ENCODE data around the gene BMP3. TPM values are rescaled to one million over a fixed set of nuclear protein-coding genes. Genes with fewer than 3 reads are reported as not detected.

Gene BMP3
- polyA plus RNA-seq, 3 donors: not detected

DNA sequence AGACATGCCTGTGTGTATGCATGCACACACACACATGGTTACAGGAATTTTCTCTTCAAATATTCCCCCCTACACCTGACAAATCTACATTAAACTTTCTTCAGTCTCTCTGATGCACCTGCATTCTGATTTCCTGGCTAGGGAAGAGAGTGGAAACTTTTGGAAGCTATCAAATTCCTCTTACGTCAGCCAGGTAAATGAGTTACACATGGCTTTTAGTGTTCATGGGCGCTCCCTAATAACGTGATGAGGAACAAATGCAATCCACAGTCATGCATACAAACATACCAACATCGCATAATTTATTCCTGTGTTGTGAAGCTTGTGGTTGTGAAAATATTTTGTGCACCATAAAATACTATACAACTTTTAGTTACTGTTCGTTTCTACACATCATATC, 34.9 kb downstream of the BMP3 start:
- no peak overlapping the region for H3K4me3 Mint-ChIP-seq
- no peaks in the 10 kb centered on the region for H3K36me3 ChIP-seq (replicated peaks in 1 of 2; ENCODE audit: control insufficient read depth in 1 of 2, insufficient read depth in 2 of 2, low read length in 2 of 2)
- H3K4me2 ChIP-seq (replicated peaks; ENCODE audit: extremely low read depth, low read length, poor library complexity, severe bottlenecking): no peak overlapping the region
- no peaks in the 10 kb centered on the region for H3K9me3 Mint-ChIP-seq
- intact Hi-C loops (cut with micrococcal nuclease): no loop called here
- H3K27me3 Mint-ChIP-seq (ENCODE audit: low read depth in 3 of 3): no peaks in the 10 kb centered on the region
- no peaks in the 10 kb centered on the region for H3K4me1 ChIP-seq (ENCODE audit: control insufficient read depth in 1 of 2, insufficient read depth in 2 of 2, low read length in 2 of 2)
- H3K27me3 ChIP-seq (ENCODE audit: control insufficient read depth in 2 of 2, insufficient read depth in 2 of 2, low read length in 2 of 2): no peaks in the 10 kb centered on the region
- no peak overlapping the region for H3K27ac Mint-ChIP-seq
- H4K20me1 ChIP-seq (ENCODE audit: insufficient read depth, low read length): no peaks in the 10 kb centered on the region
- H3K36me3 Mint-ChIP-seq: no peaks in the 10 kb centered on the region
- DNase-seq: no peak
- no peak overlapping the region for H3K9ac ChIP-seq (ENCODE audit: insufficient read depth, low read length, poor library complexity, severe bottlenecking)
- H2AFZ ChIP-seq (ENCODE audit: insufficient read depth, low read depth, low read length, poor library complexity, severe bottlenecking): no peak overlapping the region
- no peaks in the 10 kb centered on the region for H3K9me3 ChIP-seq (replicated peaks in 1 of 2; ENCODE audit: control insufficient read depth in 1 of 2, insufficient read depth in 1 of 2, low read length in 2 of 2)
- H3K4me1 Mint-ChIP-seq: peaks cover 4% of the 10 kb centered on the region
- H3K79me2 ChIP-seq (ENCODE audit: insufficient read depth, low read length): no peaks in the 10 kb centered on the region
- 71% methylated on average over 1 of the region's 5 CpGs for WGBS (ENCODE audit: insufficient coverage)
- no peak overlapping the region for H3K27ac ChIP-seq (ENCODE audit: low read depth in 1 of 2, low read length in 2 of 2)
- no peak overlapping the region for H3K4me3 ChIP-seq (replicated peaks in 1 of 3; ENCODE audit: low read depth in 2 of 3, low read length in 3 of 3)
- TF ChIP-seq, protein P1, sequence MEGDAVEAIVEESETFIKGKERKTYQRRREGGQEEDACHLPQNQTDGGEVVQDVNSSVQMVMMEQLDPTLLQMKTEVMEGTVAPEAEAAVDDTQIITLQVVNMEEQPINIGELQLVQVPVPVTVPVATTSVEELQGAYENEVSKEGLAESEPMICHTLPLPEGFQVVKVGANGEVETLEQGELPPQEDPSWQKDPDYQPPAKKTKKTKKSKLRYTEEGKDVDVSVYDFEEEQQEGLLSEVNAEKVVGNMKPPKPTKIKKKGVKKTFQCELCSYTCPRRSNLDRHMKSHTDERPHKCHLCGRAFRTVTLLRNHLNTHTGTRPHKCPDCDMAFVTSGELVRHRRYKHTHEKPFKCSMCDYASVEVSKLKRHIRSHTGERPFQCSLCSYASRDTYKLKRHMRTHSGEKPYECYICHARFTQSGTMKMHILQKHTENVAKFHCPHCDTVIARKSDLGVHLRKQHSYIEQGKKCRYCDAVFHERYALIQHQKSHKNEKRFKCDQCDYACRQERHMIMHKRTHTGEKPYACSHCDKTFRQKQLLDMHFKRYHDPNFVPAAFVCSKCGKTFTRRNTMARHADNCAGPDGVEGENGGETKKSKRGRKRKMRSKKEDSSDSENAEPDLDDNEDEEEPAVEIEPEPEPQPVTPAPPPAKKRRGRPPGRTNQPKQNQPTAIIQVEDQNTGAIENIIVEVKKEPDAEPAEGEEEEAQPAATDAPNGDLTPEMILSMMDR (IDR thresholded peaks at IDR 0.05): no peak

DNA sequence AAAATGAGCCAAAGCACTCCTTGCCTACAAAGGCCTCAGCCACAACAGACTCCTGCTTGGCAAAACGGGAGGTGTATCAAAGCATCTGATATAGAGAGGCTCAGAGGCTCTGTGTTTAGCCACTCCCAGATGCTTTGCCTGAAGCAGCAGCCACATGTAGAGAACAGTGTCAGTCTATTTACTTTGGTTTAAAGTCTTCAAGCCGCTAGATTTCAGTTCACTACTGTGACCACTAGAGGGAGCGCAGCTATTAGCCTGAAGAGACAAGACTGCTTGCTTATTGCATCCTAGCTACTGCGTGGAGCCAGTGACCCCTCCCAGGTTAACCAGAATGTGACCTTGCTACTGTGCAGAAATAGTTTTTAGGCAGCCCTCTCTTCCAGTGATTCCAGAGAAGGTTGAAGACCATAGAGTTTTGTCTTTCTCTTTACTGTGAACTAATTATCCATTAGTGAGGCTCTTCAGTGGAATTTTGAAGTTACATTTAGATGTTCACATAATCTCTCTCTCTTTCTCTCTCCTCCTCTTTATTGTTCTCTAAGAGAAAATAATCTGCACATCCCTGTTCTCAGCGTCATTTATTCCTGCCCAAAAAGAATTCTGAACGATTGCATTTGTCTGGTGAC, 39.3 kb downstream of the BMP3 start:
- H3K36me3 Mint-ChIP-seq: no peaks in the 10 kb centered on the region
- Histone ChIP-seq H3K9ac (ENCODE audit: insufficient read depth, low read length, poor library complexity, severe bottlenecking) (no peak overlapping the region), H3K4me1 (ENCODE audit: control insufficient read depth in 1 of 2, insufficient read depth in 2 of 2, low read length in 2 of 2) (no peaks in the 10 kb centered on the region), H3K36me3 (replicated peaks in 1 of 2; ENCODE audit: control insufficient read depth in 1 of 2, insufficient read depth in 2 of 2, low read length in 2 of 2) (no peaks in the 10 kb centered on the region), H4K20me1 (ENCODE audit: insufficient read depth, low read length) (no peaks in the 10 kb centered on the region), H2AFZ (ENCODE audit: insufficient read depth, low read depth, low read length, poor library complexity, severe bottlenecking) (no peak overlapping the region), H3K27me3 (ENCODE audit: control insufficient read depth in 2 of 2, insufficient read depth in 2 of 2, low read length in 2 of 2) (no peaks in the 10 kb centered on the region), H3K27ac (ENCODE audit: low read depth in 1 of 2, low read length in 2 of 2) (no peak overlapping the region), H3K9me3 (replicated peaks in 1 of 2; ENCODE audit: control insufficient read depth in 1 of 2, insufficient read depth in 1 of 2, low read length in 2 of 2) (no peaks in the 10 kb centered on the region), H3K4me3 (replicated peaks in 1 of 3; ENCODE audit: low read depth in 2 of 3, low read length in 3 of 3) (no peak overlapping the region), H3K79me2 (ENCODE audit: insufficient read depth, low read length) (no peaks in the 10 kb centered on the region), H3K4me2 (replicated peaks; ENCODE audit: extremely low read depth, low read length, poor library complexity, severe bottlenecking) (no peak overlapping the region)
- DNase-seq: peak; percentile 27 to 55 (median 53)
- 0% methylated on average over 3 of the region's 6 CpGs for WGBS (ENCODE audit: insufficient coverage)
- H3K4me3 Mint-ChIP-seq: peak overlapping the region in 1 of 2 donors; percentile 26
- no peak overlapping the region for H3K27ac Mint-ChIP-seq
- H3K9me3 Mint-ChIP-seq: no peaks in the 10 kb centered on the region
- H3K27me3 Mint-ChIP-seq (ENCODE audit: low read depth in 3 of 3): peaks cover 0 to 2% (median 2%) of the 10 kb centered on the region in 3 donors
- H3K4me1 Mint-ChIP-seq: no peaks in the 10 kb centered on the region
- TF ChIP-seq, protein P1 (IDR thresholded peaks at IDR 0.05): peak; percentile 96
- intact Hi-C loops (cut with micrococcal nuclease): no loop called here

Data from CD14-positive monocyte (primary cell).